ENCODE data around the gene FAM83F. TPM values are rescaled to one million over a fixed set of nuclear protein-coding genes. Genes with fewer than 3 reads are reported as not detected.

FAM83F gene
- total RNA-seq, 5 donors from 2014 or later (not counting 1 experiment from before 2014, with no cell fraction given) = 0.26 to 4.9 (median 0.79) TPM

Other genes with a start within 250 kb of the FAM83F start
- gene ENTHD1, start 101.2 kb upstream of the FAM83F start, total RNA-seq = under 1 TPM; 0.13 to 0.36 (median 0.20) TPM
- 100 to 1,000 TPM; 138 to 199 (median 157) TPM for gene GRAP2, start 93.9 kb upstream of the FAM83F start, total RNA-seq
- gene TMA7B, start 34.6 kb upstream of the FAM83F start, total RNA-seq = 10 to 100 TPM in 2 of 5 donors, 1 to 10 TPM in 3; 7.8 to 18.9 (median 9.0) TPM
- gene TNRC6B, start 183.0 kb downstream of the FAM83F start, total RNA-seq = 100 to 1,000 TPM; 122 to 173 (median 143) TPM

Measured in T-cell (primary cell).